ENCODE results near the gene STYXL1. TPM values are rescaled to one million over a fixed set of nuclear protein-coding genes. Genes with fewer than 3 reads are reported as not detected.

STYXL1 gene
- total RNA-seq, 1 experiment from 2014 or later, result 61.3 TPM

DNA sequence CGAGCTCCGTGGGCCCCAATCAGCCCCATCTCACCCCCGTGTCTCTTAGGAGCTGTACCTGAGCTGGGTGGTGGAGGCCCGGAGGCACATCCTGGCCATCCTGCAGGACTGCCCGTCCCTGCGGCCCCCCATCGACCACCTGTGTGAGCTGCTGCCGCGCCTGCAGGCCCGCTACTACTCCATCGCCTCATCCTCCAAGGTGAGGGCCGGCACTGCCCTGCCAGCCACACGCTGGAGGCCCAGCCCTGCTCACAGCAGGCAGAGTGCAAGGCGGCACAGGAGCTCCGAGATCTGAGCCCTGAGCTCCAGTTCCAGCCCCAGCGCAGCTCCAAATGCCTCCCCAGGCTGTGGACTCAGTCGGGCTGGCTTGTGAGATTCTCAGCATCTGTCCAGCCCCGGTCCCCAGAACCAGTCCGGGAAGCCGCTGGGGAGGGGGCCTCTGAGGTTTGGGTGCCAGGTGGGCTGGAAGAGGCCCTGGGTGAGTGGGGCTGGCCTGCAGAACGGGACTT, 62.7 kb downstream of the STYXL1 start:
- H2AFZ ChIP-seq (ENCODE audit: low read length), result no peak overlapping the region
- H3K4me2 ChIP-seq (ENCODE audit: low read length), result no peak overlapping the region
- H3K9me3 ChIP-seq (ENCODE audit: low read length), result no peaks in the 10 kb centered on the region
- BruUV-seq (replicated peaks), result no TSS peak
- H3K4me1 ChIP-seq (ENCODE audit: insufficient read depth, low read length), result no peaks in the 10 kb centered on the region
- no peaks in the 10 kb centered on the region for H3K79me2 ChIP-seq (ENCODE audit: low read length)
- ATAC-seq (no peak), DNase-seq (no peak)
- H3K4me3 ChIP-seq (ENCODE audit: low read length), result no peak overlapping the region
- no peaks in the 10 kb centered on the region for H4K20me1 ChIP-seq (ENCODE audit: low read length)
- no peaks in the 10 kb centered on the region for H3K27me3 ChIP-seq (ENCODE audit: low read length)
- H3K9me2 ChIP-seq (replicated peaks; ENCODE audit: low read length), result no peaks in the 10 kb centered on the region
- H3F3A ChIP-seq (ENCODE audit: low read length, unreplicated experiment), result no peaks in the 10 kb centered on the region
- H3K9ac ChIP-seq (ENCODE audit: low read length), result no peak overlapping the region
- intact Hi-C loops (cut with micrococcal nuclease), result no loop called here
- TF ChIP-seq EZH2phosphoT487 (IDR thresholded peaks at IDR 0.05; ENCODE audit: borderline replicate concordance, low read length) (no peak), EZH2 (IDR thresholded peaks at IDR 0.05; ENCODE audit: low read length, unreplicated experiment) (no peak)
- TF ChIP-seq, protein P1, sequence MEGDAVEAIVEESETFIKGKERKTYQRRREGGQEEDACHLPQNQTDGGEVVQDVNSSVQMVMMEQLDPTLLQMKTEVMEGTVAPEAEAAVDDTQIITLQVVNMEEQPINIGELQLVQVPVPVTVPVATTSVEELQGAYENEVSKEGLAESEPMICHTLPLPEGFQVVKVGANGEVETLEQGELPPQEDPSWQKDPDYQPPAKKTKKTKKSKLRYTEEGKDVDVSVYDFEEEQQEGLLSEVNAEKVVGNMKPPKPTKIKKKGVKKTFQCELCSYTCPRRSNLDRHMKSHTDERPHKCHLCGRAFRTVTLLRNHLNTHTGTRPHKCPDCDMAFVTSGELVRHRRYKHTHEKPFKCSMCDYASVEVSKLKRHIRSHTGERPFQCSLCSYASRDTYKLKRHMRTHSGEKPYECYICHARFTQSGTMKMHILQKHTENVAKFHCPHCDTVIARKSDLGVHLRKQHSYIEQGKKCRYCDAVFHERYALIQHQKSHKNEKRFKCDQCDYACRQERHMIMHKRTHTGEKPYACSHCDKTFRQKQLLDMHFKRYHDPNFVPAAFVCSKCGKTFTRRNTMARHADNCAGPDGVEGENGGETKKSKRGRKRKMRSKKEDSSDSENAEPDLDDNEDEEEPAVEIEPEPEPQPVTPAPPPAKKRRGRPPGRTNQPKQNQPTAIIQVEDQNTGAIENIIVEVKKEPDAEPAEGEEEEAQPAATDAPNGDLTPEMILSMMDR (conservative IDR thresholded peaks at IDR 0.05; ENCODE audit: low read depth, low read length), result no peak
- POLR2A ChIA-PET (ENCODE audit: unreplicated experiment), result no interaction called here
- H3K27ac ChIP-seq (ENCODE audit: low read length), result no peak overlapping the region
- H3K36me3 ChIP-seq (ENCODE audit: low read depth, low read length), result no peaks in the 10 kb centered on the region
- CTCF ChIA-PET, result no interaction called here

DNA sequence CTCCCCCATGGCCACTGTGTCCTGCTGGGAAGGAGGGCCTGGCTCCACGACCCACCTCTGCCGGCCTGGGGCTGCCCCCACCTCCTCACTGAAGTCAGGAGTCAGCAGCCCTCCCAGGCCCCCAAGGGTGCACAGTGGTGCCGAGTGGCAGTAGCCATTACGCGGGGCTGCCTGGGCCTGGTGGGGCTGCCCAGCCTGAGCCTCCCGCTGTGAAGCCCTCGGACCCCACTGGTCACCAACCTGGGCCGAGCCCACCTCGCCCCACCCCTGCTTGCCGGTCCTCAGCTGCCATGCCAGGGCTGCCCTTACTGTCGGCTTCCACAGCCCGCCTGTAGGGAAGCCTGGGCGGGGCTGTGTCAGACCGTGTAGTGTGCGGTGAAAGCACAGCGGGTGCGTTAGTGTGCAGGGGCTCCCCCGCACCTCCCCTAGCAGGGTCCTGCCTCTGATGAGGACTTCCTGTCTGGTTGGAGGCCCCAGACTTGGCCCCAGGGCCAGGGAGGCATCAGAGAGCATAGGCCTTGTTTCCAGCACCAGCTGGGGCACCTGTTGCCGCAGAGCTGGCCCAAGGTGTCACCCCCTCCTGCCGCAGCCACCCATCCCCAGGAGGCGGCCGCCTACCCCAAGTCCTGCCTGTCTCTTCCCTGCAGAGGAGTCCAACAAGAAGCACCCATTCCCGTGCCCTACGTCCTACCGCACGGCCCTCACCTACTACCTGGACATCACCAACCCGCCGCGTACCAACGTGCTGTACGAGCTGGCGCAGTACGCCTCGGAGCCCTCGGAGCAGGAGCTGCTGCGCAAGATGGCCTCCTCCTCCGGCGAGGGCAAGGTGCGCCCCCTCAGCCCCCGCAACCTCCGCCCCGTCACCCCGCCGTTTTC, 63.4 kb downstream of the STYXL1 start:
- BruUV-seq (replicated peaks), result no TSS peak
- Histone ChIP-seq H3K4me2 (ENCODE audit: low read length) (no peak overlapping the region), H3K9ac (ENCODE audit: low read length) (no peak overlapping the region), H3K9me2 (replicated peaks; ENCODE audit: low read length) (no peaks in the 10 kb centered on the region), H3K4me1 (ENCODE audit: insufficient read depth, low read length) (no peaks in the 10 kb centered on the region), H3K36me3 (ENCODE audit: low read depth, low read length) (no peaks in the 10 kb centered on the region), H3K4me3 (ENCODE audit: low read length) (no peak overlapping the region), H3K27me3 (ENCODE audit: low read length) (no peaks in the 10 kb centered on the region), H3K27ac (ENCODE audit: low read length) (no peak overlapping the region), H2AFZ (ENCODE audit: low read length) (no peak overlapping the region), H3F3A (ENCODE audit: low read length, unreplicated experiment) (no peaks in the 10 kb centered on the region), H3K79me2 (ENCODE audit: low read length) (no peaks in the 10 kb centered on the region), H4K20me1 (ENCODE audit: low read length) (no peaks in the 10 kb centered on the region), H3K9me3 (ENCODE audit: low read length) (no peaks in the 10 kb centered on the region)
- POLR2A ChIA-PET (ENCODE audit: unreplicated experiment), result no interaction called here
- TF ChIP-seq EZH2 (IDR thresholded peaks at IDR 0.05; ENCODE audit: low read length, unreplicated experiment), result no peak
- TF ChIP-seq EZH2phosphoT487 (IDR thresholded peaks at IDR 0.05; ENCODE audit: borderline replicate concordance, low read length), result no peak
- intact Hi-C loops (cut with micrococcal nuclease), result no loop called here
- CTCF ChIA-PET, result no interaction called here
- DNase-seq (no peak), ATAC-seq (no peak)

DNA sequence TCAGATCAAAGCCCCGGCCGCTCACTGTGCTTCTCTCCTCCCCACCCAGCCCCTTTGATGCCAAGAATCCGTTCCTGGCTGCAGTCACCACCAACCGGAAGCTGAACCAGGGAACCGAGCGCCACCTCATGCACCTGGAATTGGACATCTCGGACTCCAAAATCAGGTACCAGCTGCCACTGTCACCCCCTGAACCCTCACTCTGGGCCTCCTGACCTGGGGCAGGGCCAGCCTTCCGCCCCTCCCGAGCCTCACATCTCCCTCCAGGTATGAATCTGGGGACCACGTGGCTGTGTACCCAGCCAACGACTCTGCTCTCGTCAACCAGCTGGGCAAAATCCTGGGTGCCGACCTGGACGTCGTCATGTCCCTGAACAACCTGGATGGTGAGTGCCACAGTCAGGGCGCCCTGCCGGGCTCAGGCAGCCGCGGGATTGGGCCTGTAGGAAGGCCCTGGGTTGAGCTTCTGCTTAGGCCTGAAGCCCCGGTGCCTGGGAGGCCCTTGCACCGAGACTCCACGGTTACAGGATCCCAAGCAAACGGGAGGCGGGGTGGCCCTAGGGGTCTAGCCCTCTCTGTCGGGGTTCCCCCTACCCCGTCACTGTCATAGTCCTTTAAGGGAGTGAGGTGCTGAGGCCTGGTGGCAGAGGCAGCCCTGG, 64.2 kb downstream of the STYXL1 start:
- H4K20me1 ChIP-seq (ENCODE audit: low read length), result no peaks in the 10 kb centered on the region
- no peak overlapping the region for H3K4me2 ChIP-seq (ENCODE audit: low read length)
- no peak overlapping the region for H3K27ac ChIP-seq (ENCODE audit: low read length)
- no peaks in the 10 kb centered on the region for H3K79me2 ChIP-seq (ENCODE audit: low read length)
- no peak overlapping the region for H3K4me3 ChIP-seq (ENCODE audit: low read length)
- TF ChIP-seq, protein P1 (conservative IDR thresholded peaks at IDR 0.05; ENCODE audit: low read depth, low read length), result no peak
- no peak for TF ChIP-seq EZH2phosphoT487 (IDR thresholded peaks at IDR 0.05; ENCODE audit: borderline replicate concordance, low read length)
- no peak for TF ChIP-seq EZH2 (IDR thresholded peaks at IDR 0.05; ENCODE audit: low read length, unreplicated experiment)
- no peaks in the 10 kb centered on the region for H3K9me3 ChIP-seq (ENCODE audit: low read length)
- H3F3A ChIP-seq (ENCODE audit: low read length, unreplicated experiment), result no peaks in the 10 kb centered on the region
- ChIA-PET POLR2A (ENCODE audit: unreplicated experiment) (no interaction called here), CTCF (no interaction called here)
- BruUV-seq (replicated peaks), result no TSS peak
- DNase-seq, result no peak
- no peak overlapping the region for H2AFZ ChIP-seq (ENCODE audit: low read length)
- no peak for ATAC-seq
- intact Hi-C loops (cut with micrococcal nuclease), result no loop called here
- no peaks in the 10 kb centered on the region for H3K9me2 ChIP-seq (replicated peaks; ENCODE audit: low read length)
- H3K4me1 ChIP-seq (ENCODE audit: insufficient read depth, low read length), result no peaks in the 10 kb centered on the region
- H3K27me3 ChIP-seq (ENCODE audit: low read length), result no peaks in the 10 kb centered on the region
- H3K36me3 ChIP-seq (ENCODE audit: low read depth, low read length), result no peaks in the 10 kb centered on the region
- H3K9ac ChIP-seq (ENCODE audit: low read length), result no peak overlapping the region

Data from PC-3 (cell line).